GM18861 (cell line): ENCODE results near the gene VSTM2B.

Experiments
- ATAC-seq: cut with Tn5 transposase; IDR thresholded peaks from one replicate; pipeline ENCODE4 v1.9.1; 2021; ENCODE audit not compliant: unreplicated experiment

Gene VSTM2B

GRCh38 chr19:29563486-29564101 is 37.8 kb downstream of the VSTM2B start:
- ATAC-seq, result no peak

GRCh38 chr19:29564574-29565005 is 38.8 kb downstream of the VSTM2B start:
- ATAC-seq, result no peak

- ATAC-seq, result no peak
These were observed 39.4 kb downstream of the VSTM2B start for GRCh38 chr19:29565171-29565570.

- no peak for ATAC-seq
These were observed 40.8 kb downstream of the VSTM2B start for GRCh38 chr19:29566496-29567054.

- ATAC-seq, result no peak
These were observed 41.6 kb downstream of the VSTM2B start for GRCh38 chr19:29567366-29567915.

GRCh38 chr19:29568036-29569025 is 42.5 kb downstream of the VSTM2B start:
- ATAC-seq, result no peak

GRCh38 chr19:29569038-29569911 is 43.5 kb downstream of the VSTM2B start:
- ATAC-seq, result no peak

GRCh38 chr19:29571181-29571580 is 45.4 kb downstream of the VSTM2B start:
- no peak for ATAC-seq

- no peak for ATAC-seq
These were observed 47.7 kb downstream of the VSTM2B start for GRCh38 chr19:29573486-29573885.

- ATAC-seq, result no peak
These were observed 48.7 kb downstream of the VSTM2B start for GRCh38 chr19:29574510-29574909.

- no peak for ATAC-seq
These were observed 50.3 kb downstream of the VSTM2B start for GRCh38 chr19:29576046-29576606.

GRCh38 chr19:29576761-29577648 is 51.2 kb downstream of the VSTM2B start:
- no peak for ATAC-seq

GRCh38 chr19:29577649-29577963 is 51.8 kb downstream of the VSTM2B start:
- ATAC-seq, result no peak

GRCh38 chr19:29578349-29578748 is 52.6 kb downstream of the VSTM2B start:
- no peak for ATAC-seq

- ATAC-seq, result no peak
These were observed 53.6 kb downstream of the VSTM2B start for GRCh38 chr19:29579308-29579910.

- ATAC-seq, result no peak
These were observed 55.6 kb downstream of the VSTM2B start for GRCh38 chr19:29581398-29581797.

- no peak for ATAC-seq
These were observed 57.6 kb downstream of the VSTM2B start for GRCh38 chr19:29583196-29583999.

GRCh38 chr19:29586401-29586800 is 60.6 kb downstream of the VSTM2B start:
- no peak for ATAC-seq
